Bronchial epithelial cell (primary cell): ENCODE results near the gene SMCP. TPM values are rescaled to one million over a fixed set of nuclear protein-coding genes. Genes with fewer than 3 reads are reported as not detected.

ENCODE experiments used
- DNase-seq: peaks from one replicate; pipeline ENCODE4 v3.0.0-alpha.2; 2010; ENCODE audit warnings: low read depth
- FAIRE-seq: peaks from 2 replicates; lab custom pipeline; 2011; peaks lifted over from hg19 to GRCh38; lab: Jason Lieb, UNC
- H3K27me3 ChIP-seq: 2 replicates; pipeline ENCODE4 v1.5.1; 2011; ENCODE audit warnings: low read length; ENCODE audit not compliant: control insufficient read depth, insufficient read depth
- H3K36me3 ChIP-seq: 2 replicates; pipeline ENCODE4 v1.5.1; 2011; ENCODE audit warnings: low read length; ENCODE audit not compliant: control insufficient read depth, insufficient read depth
- H3K4me3 ChIP-seq: 2 replicates; pipeline ENCODE4 v1.5.1; 2011; ENCODE audit warnings: mild to moderate bottlenecking, low read depth, low read length, control low read depth
- total RNA-seq: library from RNA; depleted of rRNA; stranded (reverse); fragments of >200 nt; gene quantifications from 2 replicates; pipeline ENCODE4 v1.2.1, GENCODE V29; 2014
- TF ChIP-seq, protein P1 (sequence below): IDR thresholded peaks from 2 replicates; pipeline ENCODE4 v1.5.1; 2011; ENCODE audit warnings: mild to moderate bottlenecking, moderate library complexity, low read length, control low read depth, inconsistent platforms; ENCODE audit not compliant: insufficient read depth, severe bottlenecking

SMCP gene
- total RNA-seq, 1 donor from 2014 or later, result not detected

DNA sequence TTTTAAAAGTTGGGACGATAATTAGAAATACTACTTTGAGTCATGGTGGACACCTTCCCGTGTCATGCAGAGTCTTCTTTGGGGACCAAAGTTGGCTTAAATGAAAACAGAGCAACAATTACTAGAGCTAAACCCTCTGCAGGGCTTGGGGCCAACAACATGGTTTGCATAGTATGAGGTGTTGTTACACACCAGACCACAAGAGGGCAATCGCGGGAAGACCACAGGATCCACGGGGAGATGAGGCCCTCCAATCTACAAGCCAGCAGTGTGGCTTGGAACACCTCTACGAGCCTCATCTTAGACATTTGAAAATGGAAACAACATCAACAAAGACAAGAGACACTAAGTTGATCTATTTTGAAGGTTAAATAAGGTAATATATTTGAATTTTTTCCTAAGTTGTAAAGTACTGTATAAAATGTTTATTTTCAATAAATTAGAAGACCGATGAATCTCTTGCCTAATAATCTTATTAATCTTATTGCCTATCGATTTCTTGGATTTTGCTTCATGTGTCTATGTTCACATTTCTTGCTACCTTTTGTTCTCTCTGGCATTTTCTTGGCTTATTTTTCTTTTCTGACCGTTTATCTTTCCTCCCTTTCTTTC, 8.2 kb upstream of the SMCP start:
- DNase-seq (peak; percentile 66), FAIRE-seq (no peak)
- Histone ChIP-seq H3K27me3 (no peaks in the 10 kb centered on the region), H3K36me3 (no peaks in the 10 kb centered on the region), H3K4me3 (no peak overlapping the region)
- TF ChIP-seq, protein P1, sequence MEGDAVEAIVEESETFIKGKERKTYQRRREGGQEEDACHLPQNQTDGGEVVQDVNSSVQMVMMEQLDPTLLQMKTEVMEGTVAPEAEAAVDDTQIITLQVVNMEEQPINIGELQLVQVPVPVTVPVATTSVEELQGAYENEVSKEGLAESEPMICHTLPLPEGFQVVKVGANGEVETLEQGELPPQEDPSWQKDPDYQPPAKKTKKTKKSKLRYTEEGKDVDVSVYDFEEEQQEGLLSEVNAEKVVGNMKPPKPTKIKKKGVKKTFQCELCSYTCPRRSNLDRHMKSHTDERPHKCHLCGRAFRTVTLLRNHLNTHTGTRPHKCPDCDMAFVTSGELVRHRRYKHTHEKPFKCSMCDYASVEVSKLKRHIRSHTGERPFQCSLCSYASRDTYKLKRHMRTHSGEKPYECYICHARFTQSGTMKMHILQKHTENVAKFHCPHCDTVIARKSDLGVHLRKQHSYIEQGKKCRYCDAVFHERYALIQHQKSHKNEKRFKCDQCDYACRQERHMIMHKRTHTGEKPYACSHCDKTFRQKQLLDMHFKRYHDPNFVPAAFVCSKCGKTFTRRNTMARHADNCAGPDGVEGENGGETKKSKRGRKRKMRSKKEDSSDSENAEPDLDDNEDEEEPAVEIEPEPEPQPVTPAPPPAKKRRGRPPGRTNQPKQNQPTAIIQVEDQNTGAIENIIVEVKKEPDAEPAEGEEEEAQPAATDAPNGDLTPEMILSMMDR, result peak; percentile 81

DNA sequence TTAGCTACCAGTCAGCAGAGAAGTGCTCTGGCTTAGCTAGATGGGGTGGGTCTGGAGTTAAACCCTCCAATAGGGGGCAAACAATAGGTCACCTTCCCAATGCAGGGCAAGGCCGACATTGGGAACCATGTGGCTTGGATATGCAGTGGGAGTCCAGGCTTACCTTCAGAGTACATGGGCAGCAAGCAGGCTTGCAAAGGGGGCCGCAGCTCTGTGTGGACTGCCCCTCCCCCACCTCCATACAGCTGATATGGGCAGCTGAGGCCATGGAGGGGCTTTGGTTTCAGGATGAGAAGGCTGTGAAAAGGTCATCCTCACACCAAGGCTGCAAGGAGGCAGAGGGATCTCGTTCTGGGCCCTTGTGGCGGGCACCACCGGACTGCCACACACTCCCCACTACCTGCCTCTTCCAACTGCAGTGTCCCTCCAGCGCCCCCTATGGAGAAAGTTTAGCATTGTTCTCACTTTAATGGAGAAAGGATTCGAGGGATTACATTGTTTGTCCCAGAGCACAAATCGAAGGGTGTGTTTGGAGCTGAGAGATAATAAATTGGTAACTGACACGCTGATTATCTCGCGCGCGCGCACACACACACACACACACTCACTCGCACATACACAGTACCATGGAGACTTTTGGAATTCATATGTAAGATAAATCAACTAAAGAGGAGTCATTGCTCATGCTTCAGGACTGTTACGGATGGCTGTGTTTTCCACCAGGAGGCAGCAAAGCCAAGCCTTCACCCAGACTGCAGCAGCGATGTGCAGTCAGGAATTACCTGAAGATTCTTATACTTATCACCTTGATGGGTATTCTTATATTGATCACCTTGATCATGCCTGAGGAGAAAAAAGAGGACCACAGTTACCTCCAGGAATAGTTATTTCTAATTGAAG, 7.0 kb upstream of the SMCP start:
- Histone ChIP-seq H3K27me3 (no peaks in the 10 kb centered on the region), H3K4me3 (no peak overlapping the region), H3K36me3 (no peaks in the 10 kb centered on the region)
- no peak for FAIRE-seq
- DNase-seq, result peak; percentile 72
- TF ChIP-seq, protein P1, result peak; percentile 72

DNA sequence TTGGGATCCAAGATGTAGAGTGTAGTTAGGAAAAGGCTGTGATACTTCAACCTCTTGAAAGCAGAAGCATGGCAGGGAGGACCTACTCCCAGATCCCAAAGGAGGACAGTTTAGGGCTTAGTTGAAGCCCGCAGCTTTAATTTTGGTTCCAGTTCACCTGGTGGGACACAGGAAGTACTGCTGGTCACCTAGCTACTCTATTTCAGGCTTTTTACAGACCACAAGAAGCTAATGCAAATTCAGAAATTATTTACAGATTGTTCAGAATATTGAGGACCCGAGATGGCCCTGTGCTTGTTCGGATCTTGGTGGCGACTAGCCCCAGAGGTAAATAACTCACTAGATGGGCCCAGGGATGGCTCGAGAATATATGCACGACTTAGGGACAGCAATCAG, 6.4 kb upstream of the SMCP start:
- no peaks in the 10 kb centered on the region for H3K27me3 ChIP-seq
- FAIRE-seq, result no peak
- H3K36me3 ChIP-seq, result no peaks in the 10 kb centered on the region
- TF ChIP-seq, protein P1, result no peak
- no peak overlapping the region for H3K4me3 ChIP-seq
- DNase-seq, result no peak

DNA sequence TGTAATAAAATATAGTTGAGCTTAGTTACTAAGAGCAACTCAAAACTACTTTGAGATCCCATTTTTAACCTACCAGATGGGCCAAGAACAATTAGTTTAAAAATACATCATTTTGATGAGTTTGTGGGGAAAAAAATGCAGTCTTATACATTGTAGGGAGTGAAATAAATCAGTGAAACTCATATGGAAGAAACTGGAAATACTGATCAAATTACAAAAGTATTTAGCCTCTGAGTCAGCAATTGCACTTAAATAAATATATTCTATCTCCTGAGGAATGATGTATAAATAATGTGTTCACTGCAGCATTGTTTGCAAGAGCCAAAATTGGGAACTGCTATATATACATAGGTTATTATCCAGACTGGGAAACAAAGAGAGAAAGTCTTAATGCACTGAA, 4.6 kb upstream of the SMCP start:
- peak; percentile 73 for DNase-seq
- no peak for FAIRE-seq
- TF ChIP-seq, protein P1, result no peak
- no peaks in the 10 kb centered on the region for H3K36me3 ChIP-seq
- no peak overlapping the region for H3K4me3 ChIP-seq
- no peaks in the 10 kb centered on the region for H3K27me3 ChIP-seq

DNA sequence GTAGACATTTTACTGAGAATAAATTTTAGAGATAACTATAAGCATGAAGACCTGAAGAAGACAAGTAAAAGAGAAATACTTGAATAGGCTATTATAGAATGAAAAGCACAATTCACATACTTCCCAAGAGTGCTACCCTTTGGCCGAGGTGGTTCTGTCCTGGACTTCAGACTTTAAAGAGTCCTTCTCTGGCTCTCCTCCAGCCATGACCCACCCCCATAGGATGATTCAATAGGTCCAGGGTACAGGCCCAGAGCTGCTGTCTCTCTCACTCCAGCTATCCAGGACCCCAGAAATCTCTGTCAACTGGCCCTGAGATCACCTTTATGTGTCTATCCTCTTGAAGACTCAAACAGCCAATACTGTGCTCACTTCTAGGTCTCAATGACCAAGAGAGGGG, 1.3 kb upstream of the SMCP start:
- Histone ChIP-seq H3K27me3 (no peaks in the 10 kb centered on the region), H3K4me3 (no peak overlapping the region), H3K36me3 (no peaks in the 10 kb centered on the region)
- TF ChIP-seq, protein P1, result no peak
- DNase-seq, result no peak
- no peak for FAIRE-seq
